HL-60 (cell line): ENCODE results near the gene EXOC4.

Experiments
- DNase-seq, 2 experiments: peaks; one replicate each; pipeline ENCODE4 v3.0.0-alpha.2; 2010 to 2020; ENCODE audit warnings: low read depth in 1 of 2, low spot score in 1 of 2
- H3K27ac ChIP-seq: fragments of 250-450 bp; sonication (Bioruptor Pico); replicated peaks from 2 replicates; pipeline ENCODE4 v1.5.1; 2020; ENCODE audit warnings: mild to moderate bottlenecking, moderate library complexity
- H3K27me3 ChIP-seq: fragments of 250-450 bp; sonication (Bioruptor Pico); 2 replicates; pipeline ENCODE4 v1.5.1; 2021; ENCODE audit warnings: mild to moderate bottlenecking, moderate library complexity; ENCODE audit not compliant: insufficient read depth, poor library complexity, severe bottlenecking
- H3K4me3 ChIP-seq: replicated peaks from 2 replicates; pipeline ENCODE4 v1.5.1; 2011; ENCODE audit warnings: mild to moderate bottlenecking, control low read depth, low read length; ENCODE audit not compliant: insufficient read depth
- CTCF ChIP-seq: IDR thresholded peaks from one replicate; pipeline ENCODE4 v1.5.1; 2011; ENCODE audit warnings: low read length, control low read depth, inconsistent platforms; ENCODE audit not compliant: insufficient read depth
- GABPA ChIP-seq: IDR thresholded peaks from 2 replicates; pipeline ENCODE4 v1.6.1; 2012; ENCODE audit warnings: low read depth
- POLR2AphosphoS5 ChIP-seq: IDR thresholded peaks from 2 replicates; pipeline ENCODE4 v1.6.1; 2012; ENCODE audit warnings: low read depth
- REST ChIP-seq: IDR thresholded peaks from 2 replicates; pipeline ENCODE4 v1.6.1; 2012; ENCODE audit warnings: low read depth; ENCODE audit not compliant: insufficient replicate concordance
- SPI1 ChIP-seq: IDR thresholded peaks from 2 replicates; pipeline ENCODE4 v1.6.1; 2012; ENCODE audit warnings: low read depth, mild to moderate bottlenecking, borderline replicate concordance

EXOC4 gene

GRCh38 chr7:133358708-133359107 lies 105.8 kb downstream of the EXOC4 start:
- TF ChIP-seq GABPA (no peak), REST (no peak), CTCF (no peak)
- no peak for DNase-seq
- Histone ChIP-seq H3K27ac (no peak overlapping the region), H3K27me3 (no peaks in the 10 kb centered on the region), H3K4me3 (no peak overlapping the region)

- H3K27ac ChIP-seq: no peak overlapping the region
- no peak for DNase-seq
- H3K4me3 ChIP-seq: no peak overlapping the region
- no peaks in the 10 kb centered on the region for H3K27me3 ChIP-seq
- no peak for TF ChIP-seq SPI1
- no peak for TF ChIP-seq POLR2AphosphoS5
- TF ChIP-seq REST: no peak
- TF ChIP-seq CTCF: no peak
- TF ChIP-seq GABPA: no peak
Observed at GRCh38 chr7:133359449-133359848, 106.6 kb downstream of the EXOC4 start.

DNA sequence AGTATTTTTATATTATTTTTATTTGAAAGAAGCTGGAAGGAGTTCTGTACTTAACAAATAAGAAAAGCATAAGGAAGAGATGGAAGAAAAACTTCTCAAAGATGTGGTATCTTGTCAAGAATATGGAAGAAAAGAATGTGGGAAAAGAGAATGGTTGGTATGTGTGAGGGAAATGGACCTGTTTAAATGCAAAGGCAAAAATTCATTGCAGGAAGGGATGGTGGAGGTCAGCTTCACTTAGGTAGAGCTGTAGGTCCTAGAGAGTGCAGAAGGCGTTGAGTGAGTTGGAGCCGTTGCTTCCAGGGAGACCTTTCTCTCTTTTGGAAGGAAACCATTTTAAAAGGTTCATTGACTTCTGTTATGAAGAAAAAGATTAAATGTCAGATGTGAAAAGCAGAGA lies 107.3 kb downstream of the EXOC4 start:
- Histone ChIP-seq H3K27ac (no peak overlapping the region), H3K27me3 (no peaks in the 10 kb centered on the region), H3K4me3 (no peak overlapping the region)
- TF ChIP-seq REST: no peak
- DNase-seq: no peak

- TF ChIP-seq POLR2AphosphoS5 (no peak), CTCF (no peak), REST (no peak), GABPA (no peak)
- Histone ChIP-seq H3K27me3 (no peaks in the 10 kb centered on the region), H3K4me3 (no peak overlapping the region), H3K27ac (no peak overlapping the region)
- DNase-seq: no peak
Observed at GRCh38 chr7:133361806-133362205, 108.9 kb downstream of the EXOC4 start.
